GM18870 (cell line): Measurements from ENCODE around the gene HIPK4.
"Not testable (repeated sequence)": the region's sequence is repeated elsewhere in the genome, so short reads cannot be mapped to it uniquely, and the experiment has no call there.

Source experiments
- ATAC-seq: cut with Tn5 transposase; IDR thresholded peaks from one replicate; pipeline ENCODE4 v1.9.1; 2021; ENCODE audit warnings: moderate library complexity; ENCODE audit not compliant: unreplicated experiment

Gene HIPK4

GRCh38 chr19:40418040-40418439 lies 28.1 kb upstream of the HIPK4 start:
- no peak for ATAC-seq

- ATAC-seq: no peak
Measured at GRCh38 chr19:40417643-40417981, 27.6 kb upstream of the HIPK4 start.

- no peak for ATAC-seq
Measured at GRCh38 chr19:40416918-40417642, 27.1 kb upstream of the HIPK4 start.

GRCh38 chr19:40415768-40416167 lies 25.8 kb upstream of the HIPK4 start:
- ATAC-seq: no peak

GRCh38 chr19:40414542-40415535 lies 24.9 kb upstream of the HIPK4 start:
- ATAC-seq: no peak

- ATAC-seq: no peak
Measured at GRCh38 chr19:40413291-40413845, 23.4 kb upstream of the HIPK4 start, which contains the start of gene PRX. PRX (minus strand) TSS chr19:40413378; CDS start chr19:40407932, 5,446 bp downstream.

GRCh38 chr19:40412866-40413265 lies 22.9 kb upstream of the HIPK4 start:
- ATAC-seq: no peak

GRCh38 chr19:40411958-40412499 lies 22.0 kb upstream of the HIPK4 start:
- ATAC-seq: no peak

- no peak for ATAC-seq
Measured at GRCh38 chr19:40411125-40411842, 21.3 kb upstream of the HIPK4 start.

- no peak for ATAC-seq
Measured at GRCh38 chr19:40410030-40410389, 20.0 kb upstream of the HIPK4 start.

- not testable (repeated sequence) for ATAC-seq
Measured at GRCh38 chr19:40408598-40408925, 18.6 kb upstream of the HIPK4 start.

GRCh38 chr19:40407714-40408597 lies 18.0 kb upstream of the HIPK4 start:
- no peak for ATAC-seq

GRCh38 chr19:40403262-40403984 lies 13.4 kb upstream of the HIPK4 start:
- ATAC-seq: no peak

GRCh38 chr19:40400559-40400958 lies 10.6 kb upstream of the HIPK4 start:
- no peak for ATAC-seq

- ATAC-seq: no peak
Measured at GRCh38 chr19:40398417-40399131, 8.6 kb upstream of the HIPK4 start.

GRCh38 chr19:40397568-40397906 lies 7.6 kb upstream of the HIPK4 start:
- no peak for ATAC-seq

- ATAC-seq: no peak
Measured at GRCh38 chr19:40396886-40397567, 7.0 kb upstream of the HIPK4 start.

- ATAC-seq: no peak
Measured at GRCh38 chr19:40395956-40396355, 6.0 kb upstream of the HIPK4 start.
